Panc1 (cell line): ENCODE results near the gene TBCC. TPM values are rescaled to one million over a fixed set of nuclear protein-coding genes. Genes with fewer than 3 reads are reported as not detected.

Experiments used
- total RNA-seq: library from RNA; stranded (reverse); gene quantifications from one replicate; pipeline ENCODE4 v1.2.1, GENCODE V29; 2021; ENCODE audit not compliant: unreplicated experiment

TBCC gene
- total RNA-seq, 1 experiment from 2014 or later, result 25.7 TPM

Other genes starting within 250 kb of the TBCC start
- gene UBR2, start 182.1 kb downstream of the TBCC start, total RNA-seq, result 19.1 TPM
- gene PRPH2, start 23.5 kb downstream of the TBCC start, total RNA-seq, result not detected
- 12.9 TPM for gene BICRAL, start 35.9 kb upstream of the TBCC start, total RNA-seq
- gene RPL7L1, start 133.5 kb upstream of the TBCC start, total RNA-seq, result 109 TPM
- gene PTCRA, start 169.9 kb upstream of the TBCC start, total RNA-seq, result not detected
- gene CNPY3, start 183.4 kb upstream of the TBCC start, total RNA-seq, result 72.8 TPM
- gene GNMT, start 214.7 kb upstream of the TBCC start, total RNA-seq, result 0.72 TPM
- 21.7 TPM for gene PEX6, start 233.1 kb upstream of the TBCC start, total RNA-seq
- 63.6 TPM for gene PPP2R5D, start 238.5 kb upstream of the TBCC start, total RNA-seq